K562 (cell line): ENCODE measurements around the gene C5AR2. TPM values are rescaled to one million over a fixed set of nuclear protein-coding genes. Genes with fewer than 3 reads are reported as not detected.

ENCODE experiments used
- BHLHE40 ChIP-seq: IDR thresholded peaks from 2 replicates; pipeline ENCODE4 v1.6.1; 2011; ENCODE audit warnings: low read length, improper control_type of control experiment
- CBFA2T3 ChIP-seq: fragments of 450-650 bp; IDR thresholded peaks from 2 replicates; pipeline ENCODE4 v1.6.1; 2017
- EP400 ChIP-seq: fragments of 450-650 bp; IDR thresholded peaks from 2 replicates; pipeline ENCODE4 v1.6.1; 2017; ENCODE audit warnings: antibody characterized with exemption, mild to moderate bottlenecking, moderate library complexity
- HNRNPK ChIP-seq: fragments of 200-400 bp; formaldehyde crosslinking; IDR thresholded peaks from one replicate; pipeline ENCODE4 v1.6.1; 2018; ENCODE audit warnings: mild to moderate bottlenecking, low read depth, low read length; ENCODE audit not compliant: poor library complexity, severe bottlenecking
- MTA1 ChIP-seq: fragments of 450-650 bp; IDR thresholded peaks from 2 replicates; pipeline ENCODE4 v1.6.1; 2017; ENCODE audit warnings: borderline replicate concordance
- MTA3 ChIP-seq: fragments of 450-650 bp; formaldehyde crosslinking; IDR thresholded peaks from 2 replicates; pipeline ENCODE4 v1.6.1; 2017; ENCODE audit warnings: mild to moderate bottlenecking, borderline replicate concordance
- MTF1 ChIP-seq: fragments of 250-450 bp; sonication (Bioruptor Pico); IDR thresholded peaks from 2 replicates; pipeline ENCODE4 v1.9.0; 2021; ENCODE audit warnings: moderate library complexity, mild to moderate bottlenecking, inconsistent platforms, borderline replicate concordance
- OTX1 ChIP-seq: fragments of 450-650 bp; formaldehyde crosslinking; IDR thresholded peaks from 2 replicates; pipeline ENCODE4 v1.4.0; 2022; ENCODE audit warnings: mild to moderate bottlenecking
- PHF8 ChIP-seq: fragments of 200-600 bp; sonication (generic); IDR thresholded peaks from 2 replicates; pipeline ENCODE4 v1.6.1; 2012; ENCODE audit warnings: mixed run types, mild to moderate bottlenecking, inconsistent platforms, low read length, moderate library complexity, borderline replicate concordance
- POLR2AphosphoS5 ChIP-seq: IDR thresholded peaks from 2 replicates; pipeline ENCODE4 v1.6.1; 2011; ENCODE audit warnings: mild to moderate bottlenecking, low read depth, low read length, moderate library complexity; ENCODE audit not compliant: control insufficient read depth, insufficient read depth
- PPARD ChIP-seq: fragments of 250-450 bp; sonication (Bioruptor Pico); IDR thresholded peaks from 2 replicates; pipeline ENCODE4 v1.8.0; 2022; ENCODE audit warnings: inconsistent platforms, mild to moderate bottlenecking, moderate library complexity
- PTBP1 ChIP-seq: fragments of 200-400 bp; formaldehyde crosslinking; IDR thresholded peaks from 2 replicates; pipeline ENCODE4 v1.6.1; 2017; ENCODE audit warnings: low read depth, low read length
- SIN3A ChIP-seq, 2 experiments: fragments of 150-350 bp in 1 of 2; IDR thresholded peaks; 2 replicates each; pipeline ENCODE4 v1.6.1; 2011 to 2016; ENCODE audit warnings: borderline replicate concordance in 2 of 2, low read depth in 2 of 2, low read length in 2 of 2, mild to moderate bottlenecking in 2 of 2, moderate library complexity in 2 of 2; ENCODE audit not compliant: control insufficient read depth in 1 of 2
- SMARCE1 ChIP-seq: fragments of 450-650 bp; IDR thresholded peaks from 2 replicates; pipeline ENCODE4 v1.7.1; 2016; ENCODE audit warnings: mild to moderate bottlenecking
- STAT5B ChIP-seq: fragments of 250-450 bp; sonication (Bioruptor Pico); IDR thresholded peaks from 2 replicates; pipeline ENCODE4 v1.8.0; 2021; ENCODE audit warnings: mild to moderate bottlenecking, inconsistent platforms
- TCF7 ChIP-seq: sonication (generic); IDR thresholded peaks from 2 replicates; pipeline ENCODE4 v1.6.1; 2016; ENCODE audit warnings: antibody characterized with exemption, borderline replicate concordance
- XRCC3 ChIP-seq: fragments of 450-650 bp; IDR thresholded peaks from 2 replicates; pipeline ENCODE4 v1.6.1; 2017; ENCODE audit warnings: mild to moderate bottlenecking, moderate library complexity
- ZC3H4 ChIP-seq: sonication (generic); formaldehyde crosslinking; IDR thresholded peaks from 2 replicates; pipeline ENCODE4 v1.9.0; 2021; ENCODE audit warnings: missing genetic modification reagents, borderline replicate concordance
- polyA plus RNA-seq, 8 experiments: library from polyadenylated mRNA; depleted of rRNA in 4 of 8; stranded (reverse) in 5 of 8; unstranded in 3 of 8; fragments of >200 nt; fragmentation: Nextera tagmentation in 2 of 8; fragmentation: Illumina TruSeq in 1 of 8; extraction: Ambion mirVana in 2 of 8; extraction: Trizol in 1 of 8; gene quantifications; 2 replicates each; pipeline versions ENCODE4 v1.2.1 to v1.2.3, GENCODE V29; 2011 to 2014; ENCODE audit warnings: inconsistent platforms in 1 of 8, missing spikeins in 1 of 8
- total RNA-seq, 7 experiments: library from RNA; depleted of rRNA in 6 of 7; stranded (reverse); fragments of >200 nt in 6 of 7; fragmentation: Illumina TruSeq in 2 of 7; extraction: Trizol in 2 of 7; gene quantifications; 2 replicates each; pipeline versions ENCODE4 v1.2.1 to v1.2.3, GENCODE V29; 2011 to 2021; ENCODE audit warnings: low replicate concordance in 1 of 7
- TF ChIP-seq, protein P1 (sequence below): fragments of 250-450 bp; sonication (Bioruptor Pico); IDR thresholded peaks from 2 replicates; pipeline ENCODE4 v1.5.0; 2020; ENCODE audit warnings: mild to moderate bottlenecking
- TF ChIP-seq, protein P2 (sequence below): fragments of 450-650 bp; IDR thresholded peaks from 2 replicates; pipeline ENCODE4 v1.6.1; 2016
- TF ChIP-seq, protein P3 (sequence below): sonication (generic); formaldehyde crosslinking; IDR thresholded peaks from 2 replicates; pipeline ENCODE4 v1.8.0; 2022; ENCODE audit warnings: missing genetic modification reagents, mild to moderate bottlenecking, moderate library complexity, borderline replicate concordance
- TF ChIP-seq, protein P4 (sequence below): fragments of 250-450 bp; sonication (Bioruptor Pico); IDR thresholded peaks from 2 replicates; pipeline ENCODE4 v1.8.0; 2021; ENCODE audit warnings: moderate library complexity, mild to moderate bottlenecking, inconsistent platforms

The C5AR2 gene
- total and polyA plus RNA-seq, 9 of the 15 experiments (the other 6 are each of a cell fraction or from before 2014, with no cell fraction given) = 0.01 to 1.1 (median 0.13) TPM

DNA sequence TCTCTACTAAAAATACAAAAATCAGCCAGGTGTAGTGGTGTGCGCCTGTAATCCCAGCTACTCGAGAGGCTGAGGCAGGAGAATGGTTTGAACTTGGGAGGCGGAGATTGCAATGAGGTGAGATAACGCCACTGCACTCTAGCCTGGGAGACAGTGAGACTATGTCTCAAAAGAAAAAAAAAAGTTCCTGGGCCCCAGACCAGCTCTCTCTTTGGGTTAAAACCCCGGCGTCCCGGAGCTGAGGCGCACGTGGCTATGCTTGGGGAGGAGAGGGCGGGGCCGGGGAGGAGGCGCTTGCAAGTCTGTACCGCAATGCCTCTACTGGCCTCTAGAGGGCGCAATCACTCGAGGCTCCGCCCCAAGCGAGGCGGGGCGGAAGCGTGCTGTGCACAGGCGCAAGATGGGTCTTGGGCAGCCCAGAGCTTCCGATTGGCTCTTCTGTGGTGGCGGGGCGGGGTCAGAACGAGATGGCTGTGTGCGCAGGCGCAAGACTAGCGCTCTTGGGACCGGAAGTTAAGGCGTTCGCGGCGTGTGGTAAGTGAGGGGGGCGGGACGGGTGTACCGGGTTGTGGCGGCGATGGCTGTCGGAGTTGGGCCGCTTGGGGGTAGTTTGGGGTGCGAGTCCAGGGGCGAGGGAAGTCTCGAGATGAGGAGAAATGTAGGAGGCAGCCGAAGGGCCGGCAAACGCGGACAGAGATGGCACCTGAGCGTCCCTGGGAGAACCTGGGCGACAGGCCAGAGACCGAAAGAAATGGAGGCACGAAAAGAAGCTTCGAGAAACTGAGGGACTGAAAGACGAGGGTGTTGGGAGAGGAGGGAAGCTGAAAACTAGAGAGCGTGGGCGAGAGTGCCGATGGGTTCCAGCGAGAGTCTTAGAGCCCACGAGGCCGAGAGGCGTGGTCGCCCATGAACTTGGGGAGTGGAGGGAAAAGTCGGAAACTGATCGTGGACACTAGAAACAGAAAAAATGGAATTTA lies 17.1 kb downstream of the C5AR2 start, which contains the start of gene DHX34 (continued):
- TF ChIP-seq POLR2AphosphoS5 = peak; percentile 62; the same call in 1 of the 2 replicates
- TF ChIP-seq, protein P1, sequence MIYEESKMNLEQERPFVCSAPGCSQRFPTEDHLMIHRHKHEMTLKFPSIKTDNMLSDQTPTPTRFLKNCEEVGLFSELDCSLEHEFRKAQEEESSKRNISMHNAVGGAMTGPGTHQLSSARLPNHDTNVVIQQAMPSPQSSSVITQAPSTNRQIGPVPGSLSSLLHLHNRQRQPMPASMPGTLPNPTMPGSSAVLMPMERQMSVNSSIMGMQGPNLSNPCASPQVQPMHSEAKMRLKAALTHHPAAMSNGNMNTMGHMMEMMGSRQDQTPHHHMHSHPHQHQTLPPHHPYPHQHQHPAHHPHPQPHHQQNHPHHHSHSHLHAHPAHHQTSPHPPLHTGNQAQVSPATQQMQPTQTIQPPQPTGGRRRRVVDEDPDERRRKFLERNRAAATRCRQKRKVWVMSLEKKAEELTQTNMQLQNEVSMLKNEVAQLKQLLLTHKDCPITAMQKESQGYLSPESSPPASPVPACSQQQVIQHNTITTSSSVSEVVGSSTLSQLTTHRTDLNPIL (CRISPR knock-in tag) = no peak
- TF ChIP-seq SIN3A (IDR thresholded peaks at IDR 0.05; ENCODE audit: borderline replicate concordance in 2 of 2, control insufficient read depth in 1 of 2, low read depth in 2 of 2, low read length in 2 of 2) = peak; percentile 76 to 92; a peak in 2 of 4 replicates
- no peak; the same call in 1 of the 2 replicates for TF ChIP-seq MTA3
- TF ChIP-seq HNRNPK = no peak
- TF ChIP-seq SMARCE1 = 0 out of 2 replicates have a peak, but pooled peaks have one; percentile 11
- 0 out of 2 replicates have a peak, but pooled peaks have one; percentile 17 for TF ChIP-seq CBFA2T3
- TF ChIP-seq EP400 = peak; percentile 89
- peak; percentile 71; the same call in 1 of the 2 replicates for TF ChIP-seq OTX1 (CRISPR knock-in tag)
- TF ChIP-seq, protein P2, sequence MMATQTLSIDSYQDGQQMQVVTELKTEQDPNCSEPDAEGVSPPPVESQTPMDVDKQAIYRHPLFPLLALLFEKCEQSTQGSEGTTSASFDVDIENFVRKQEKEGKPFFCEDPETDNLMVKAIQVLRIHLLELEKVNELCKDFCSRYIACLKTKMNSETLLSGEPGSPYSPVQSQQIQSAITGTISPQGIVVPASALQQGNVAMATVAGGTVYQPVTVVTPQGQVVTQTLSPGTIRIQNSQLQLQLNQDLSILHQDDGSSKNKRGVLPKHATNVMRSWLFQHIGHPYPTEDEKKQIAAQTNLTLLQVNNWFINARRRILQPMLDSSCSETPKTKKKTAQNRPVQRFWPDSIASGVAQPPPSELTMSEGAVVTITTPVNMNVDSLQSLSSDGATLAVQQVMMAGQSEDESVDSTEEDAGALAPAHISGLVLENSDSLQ = peak; percentile 42; the same call in 1 of the 2 replicates
- TF ChIP-seq XRCC3 = no peak
- TF ChIP-seq MTA1 = 0 out of 2 replicates have a peak, but pooled peaks have one; percentile 37
- 0 out of 2 replicates have a peak, but pooled peaks have one; percentile 33 for TF ChIP-seq MTF1 (CRISPR knock-in tag)
- TF ChIP-seq PPARD (CRISPR knock-in tag) = no peak
- peak; percentile 92 for TF ChIP-seq BHLHE40
- no peak for TF ChIP-seq ZC3H4 (CRISPR knock-in tag)
- peak; percentile 85; the same call in 1 of the 2 replicates for TF ChIP-seq PHF8
- TF ChIP-seq TCF7 = no peak
- TF ChIP-seq, protein P3, sequence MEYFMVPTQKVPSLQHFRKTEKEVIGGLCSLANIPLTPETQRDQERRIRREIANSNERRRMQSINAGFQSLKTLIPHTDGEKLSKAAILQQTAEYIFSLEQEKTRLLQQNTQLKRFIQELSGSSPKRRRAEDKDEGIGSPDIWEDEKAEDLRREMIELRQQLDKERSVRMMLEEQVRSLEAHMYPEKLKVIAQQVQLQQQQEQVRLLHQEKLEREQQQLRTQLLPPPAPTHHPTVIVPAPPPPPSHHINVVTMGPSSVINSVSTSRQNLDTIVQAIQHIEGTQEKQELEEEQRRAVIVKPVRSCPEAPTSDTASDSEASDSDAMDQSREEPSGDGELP (CRISPR knock-in tag) = peak; percentile 79; the same call in 1 of the 2 replicates
- TF ChIP-seq PTBP1 = no peak
- no peak for TF ChIP-seq STAT5B (CRISPR knock-in tag)
- TF ChIP-seq, protein P4, sequence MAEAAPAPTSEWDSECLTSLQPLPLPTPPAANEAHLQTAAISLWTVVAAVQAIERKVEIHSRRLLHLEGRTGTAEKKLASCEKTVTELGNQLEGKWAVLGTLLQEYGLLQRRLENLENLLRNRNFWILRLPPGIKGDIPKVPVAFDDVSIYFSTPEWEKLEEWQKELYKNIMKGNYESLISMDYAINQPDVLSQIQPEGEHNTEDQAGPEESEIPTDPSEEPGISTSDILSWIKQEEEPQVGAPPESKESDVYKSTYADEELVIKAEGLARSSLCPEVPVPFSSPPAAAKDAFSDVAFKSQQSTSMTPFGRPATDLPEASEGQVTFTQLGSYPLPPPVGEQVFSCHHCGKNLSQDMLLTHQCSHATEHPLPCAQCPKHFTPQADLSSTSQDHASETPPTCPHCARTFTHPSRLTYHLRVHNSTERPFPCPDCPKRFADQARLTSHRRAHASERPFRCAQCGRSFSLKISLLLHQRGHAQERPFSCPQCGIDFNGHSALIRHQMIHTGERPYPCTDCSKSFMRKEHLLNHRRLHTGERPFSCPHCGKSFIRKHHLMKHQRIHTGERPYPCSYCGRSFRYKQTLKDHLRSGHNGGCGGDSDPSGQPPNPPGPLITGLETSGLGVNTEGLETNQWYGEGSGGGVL (CRISPR knock-in tag) = no peak
